ENCODE data around the gene TUBB1. TPM values are rescaled to one million over a fixed set of nuclear protein-coding genes. Genes with fewer than 3 reads are reported as not detected.
A peak's percentile ranks its signal among the peaks of the same experiment; 100 is the strongest.

The TUBB1 gene
- total and polyA plus RNA-seq, 2 of the 4 experiments (the other 2 are of a cell fraction): not detected

- Histone ChIP-seq H3K27ac (ENCODE audit: insufficient read depth, low read length) (no peak overlapping the region), H3K79me1 (ENCODE audit: low read depth in 1 of 2, low read length in 2 of 2) (peaks cover 10 to 35% of the 10 kb centered on the region in 2 experiments; a peak in 3 of 4 replicates), H3K18ac (ENCODE audit: low read depth, low read length) (no peak overlapping the region), H2AFZ (replicated peaks; ENCODE audit: low read length, poor library complexity) (peak overlapping the region; percentile 94), H3K27me3 (ENCODE audit: control insufficient read depth, insufficient read depth, low read length) (no peaks in the 10 kb centered on the region), H2AK9ac (replicated peaks; ENCODE audit: low read depth, low read length, poor library complexity) (peak overlapping the region; percentile 85), H2BK20ac (ENCODE audit: low read depth, low read length) (no peak overlapping the region), H4K5ac (ENCODE audit: low read depth, low read length) (no peak overlapping the region; the same call in 1 of the 2 replicates), H3K36me3 (ENCODE audit: control insufficient read depth, insufficient read depth, low read length) (peaks cover 5% of the 10 kb centered on the region), H2BK5ac (ENCODE audit: low read depth, low read length, poor library complexity, severe bottlenecking) (no peak overlapping the region), H3K56ac (ENCODE audit: extremely low read depth, insufficient read depth, low read length) (peak overlapping the region; percentile 1; the same call in 1 of the 2 replicates), H3K4me3 (ENCODE audit: insufficient read depth, low read depth, low read length) (no peak overlapping the region), H3K14ac (replicated peaks; ENCODE audit: low read depth, low read length) (peak overlapping the region; percentile 34; the same call in 1 of the 2 replicates), H3K4me1 (ENCODE audit: control insufficient read depth, insufficient read depth, low read length) (peaks cover 14% of the 10 kb centered on the region), H3K9me3 (ENCODE audit: control insufficient read depth, insufficient read depth, low read length) (no peaks in the 10 kb centered on the region), H2AK5ac (ENCODE audit: low read depth, low read length) (no peak overlapping the region), H4K8ac (ENCODE audit: low read depth in 2 of 2, low read length in 2 of 2) (no peak overlapping the region), H3K4me2 (ENCODE audit: low read depth, low read length) (peak overlapping the region; percentile 89; the same call in 1 of the 2 replicates), H3K23ac (ENCODE audit: low read depth, low read length) (peak overlapping the region; percentile 29), H4K91ac (ENCODE audit: insufficient read depth, low read depth, low read length) (peak overlapping the region; percentile 23), H3K9me1 (ENCODE audit: insufficient read depth, low read length) (peaks cover 15% of the 10 kb centered on the region; the same call in 1 of the 2 replicates), H2BK120ac (ENCODE audit: low read depth, low read length) (no peak overlapping the region), H2BK15ac (ENCODE audit: low read depth, low read length) (no peak overlapping the region), H3K4ac (ENCODE audit: low read depth, low read length) (peak overlapping the region; percentile 36), H3K9ac (ENCODE audit: low read depth, low read length) (no peak overlapping the region), H4K20me1 (ENCODE audit: insufficient read depth, low read length) (no peaks in the 10 kb centered on the region; the same call in 1 of the 2 replicates)
- no TSS peak for BruUV-seq (replicated peaks)
- no peak for ATAC-seq (ENCODE audit: low read depth)
- intact Hi-C loops (cut with micrococcal nuclease): no loop called here
- dilution Hi-C loops (cut with HindIII; ENCODE audit: low sequenced_read_pairs, unreplicated experiment): no loop called here
- POLR2A ChIA-PET (ENCODE audit: unreplicated experiment): no interaction called here
- in situ Hi-C loops (cut with MboI; ENCODE audit: low sequenced_read_pairs): no loop called here
- no peak for TF ChIP-seq BHLHE40 (IDR thresholded peaks at IDR 0.05; ENCODE audit: low read depth, low read length)
- TF ChIP-seq NFE2L2 (IDR thresholded peaks at IDR 0.05; ENCODE audit: low read depth, low read length): no peak
- TF ChIP-seq SMC3 (IDR thresholded peaks at IDR 0.05; ENCODE audit: low read depth, low read length): no peak
- TF ChIP-seq RCOR1 (IDR thresholded peaks at IDR 0.05; ENCODE audit: insufficient replicate concordance, low read length): no peak
- TF ChIP-seq CTCF (conservative IDR thresholded peaks at IDR 0.05; ENCODE audit: low read depth, low read length): no peak
- TF ChIP-seq FOS (IDR thresholded peaks at IDR 0.05; ENCODE audit: low read depth, low read length): no peak
- TF ChIP-seq MAZ (IDR thresholded peaks at IDR 0.05; ENCODE audit: borderline replicate concordance, low read depth, low read length): no peak
- TF ChIP-seq CEBPB (IDR thresholded peaks at IDR 0.05; ENCODE audit: low read depth, low read length): no peak
- no peak for DNase-seq
- CTCF ChIA-PET: no interaction called here
- 67% methylated on average over 1 of the region's 3 CpGs; no CpG with 5 or more reads in 1 of the 2 experiments for WGBS, 2 experiments (ENCODE audit: extremely low coverage in 2 of 2, insufficient read length in 1 of 2)
These were observed 13.6 kb upstream of the TUBB1 start for GRCh38 chr20:59005523-59006166.

All from IMR-90 (cell line).